CD4-positive, alpha-beta memory T cell (primary cell): ENCODE measurements around the gene HNRNPK. TPM values are rescaled to one million over a fixed set of nuclear protein-coding genes. Genes with fewer than 3 reads are reported as not detected.

Source experiments
- CTCF ChIA-PET: fragments of 350-600 bp; sonication (Branson Sonifier 250); formaldehyde crosslinking; loops from one replicate; lab custom pipeline; 2021; ENCODE audit warnings: inconsistent platforms; ENCODE audit not compliant: partially characterized antibody; lab: Charles Lee
- POLR2A ChIA-PET: fragments of 350-600 bp; sonication (Branson Sonifier 250); formaldehyde crosslinking; loops from one replicate; lab custom pipeline; 2021; ENCODE audit not compliant: partially characterized antibody; lab: Charles Lee
- DNase-seq, 5 donors: peaks; one replicate each; pipeline versions ENCODE4 v3.0.0 to v3.0.0-alpha.2; 2020 to 2022; ENCODE audit warnings: mixed read lengths in 1 of 5
- H3K27ac ChIP-seq: one replicate; pipeline ENCODE4 v1.7.0; 2013; ENCODE audit warnings: low read depth, low read length
- H3K27me3 ChIP-seq: 2 replicates; pipeline ENCODE4 v1.7.0; 2013; ENCODE audit warnings: mild to moderate bottlenecking, low read length, moderate library complexity; ENCODE audit not compliant: insufficient read depth
- H3K36me3 ChIP-seq: 2 replicates; pipeline ENCODE4 v1.7.0; 2013; ENCODE audit warnings: mild to moderate bottlenecking, low read length, moderate library complexity; ENCODE audit not compliant: insufficient read depth
- H3K4me1 ChIP-seq: 2 replicates; pipeline ENCODE4 v1.7.0; 2013; ENCODE audit warnings: mild to moderate bottlenecking, low read length, moderate library complexity; ENCODE audit not compliant: insufficient read depth
- H3K4me3 ChIP-seq, 2 donors: one replicate each; pipeline ENCODE4 v1.7.0; 2013; ENCODE audit warnings: low read length in 2 of 2, mild to moderate bottlenecking in 1 of 2
- H3K9me3 ChIP-seq, 2 donors: one replicate each; pipeline ENCODE4 v1.7.0; 2013; ENCODE audit warnings: low read length in 2 of 2, control low read depth in 1 of 2; ENCODE audit not compliant: control insufficient read depth in 1 of 2
- H3K27ac Mint-ChIP-seq, 7 donors: one replicate each; pipeline ENCODE4 v1.8.0; 2020 to 2021; ENCODE audit warnings: mixed read lengths in 7 of 7, mild to moderate bottlenecking in 6 of 7, inconsistent platforms in 3 of 7, moderate library complexity in 3 of 7
- H3K27me3 Mint-ChIP-seq, 2 donors: one replicate each; pipeline ENCODE4 v1.8.0; 2020 to 2021; ENCODE audit warnings: mixed read lengths in 2 of 2
- H3K36me3 Mint-ChIP-seq, 2 donors: one replicate each; pipeline ENCODE4 v1.8.0; 2020 to 2021; ENCODE audit warnings: mixed read lengths in 2 of 2, inconsistent platforms in 1 of 2, mild to moderate bottlenecking in 1 of 2
- H3K4me1 Mint-ChIP-seq, 4 donors: one replicate each; pipeline ENCODE4 v1.8.0; 2020 to 2021; ENCODE audit warnings: mixed read lengths in 4 of 4, mild to moderate bottlenecking in 1 of 4
- H3K4me3 Mint-ChIP-seq, 8 donors: one replicate each; pipeline ENCODE4 v1.8.0; 2020 to 2021; ENCODE audit warnings: mixed read lengths in 8 of 8, mild to moderate bottlenecking in 7 of 8, moderate library complexity in 6 of 8, inconsistent platforms in 3 of 8
- H3K9me3 Mint-ChIP-seq, 8 donors: one replicate each; pipeline ENCODE4 v1.8.0; 2020 to 2021; ENCODE audit warnings: mixed read lengths in 8 of 8, mild to moderate bottlenecking in 5 of 8, inconsistent platforms in 3 of 8, moderate library complexity in 1 of 8
- intact Hi-C: fragments of 100-400 bp; cut with micrococcal nuclease; formaldehyde crosslinking; loops from one replicate; pipeline ENCODE4 v1.15.1; 2023
- microRNA-seq: library from miRNA; unstranded; fragments of <30 nt; microRNA quantifications from one replicate; pipeline ENCODE4 v1.2.0, GENCODE V29; 2021; ENCODE audit warnings: borderline replicate concordance, borderline number of aligned reads, borderline microRNAs expressed, mixed read lengths
- polyA plus RNA-seq, 2 donors: library from polyadenylated mRNA; unstranded; fragments of 300-500 nt; fragmentation: Illumina TruSeq; gene quantifications; one replicate each; pipeline ENCODE4 v1.2.3, GENCODE V29; 2021
- total RNA-seq, 2 experiments: library from RNA; stranded (reverse); gene quantifications; one replicate each; pipeline ENCODE4 v1.2.3, GENCODE V29; 2021

Gene HNRNPK
- total and polyA plus RNA-seq, 4 experiments from 2014 or later: 539 to 1,109 (median 730) TPM

- no peak for DNase-seq
- Mint-ChIP-seq H3K27me3 (peaks cover 0 to 4% of the 10 kb centered on the region in 2 donors), H3K27ac (no peak overlapping the region), H3K9me3 (no peaks in the 10 kb centered on the region), H3K4me1 (peaks cover 4 to 12% (median 10%) of the 10 kb centered on the region in 4 donors), H3K4me3 (no peak overlapping the region), H3K36me3 (no peaks in the 10 kb centered on the region)
- Histone ChIP-seq H3K4me3 (no peak overlapping the region), H3K9me3 (no peaks in the 10 kb centered on the region), H3K4me1 (no peaks in the 10 kb centered on the region), H3K27me3 (no peaks in the 10 kb centered on the region), H3K36me3 (no peaks in the 10 kb centered on the region), H3K27ac (no peak overlapping the region)
- CTCF ChIA-PET: no interaction called here
- intact Hi-C loops: no loop called here
- POLR2A ChIA-PET: no interaction called here
Observed at GRCh38 chr9:83927591-83927990, 52.4 kb downstream of the HNRNPK start.

- Mint-ChIP-seq H3K27me3 (no peaks in the 10 kb centered on the region), H3K27ac (peak within 1 kb of the TSS; percentile 84 to 98 (median 97)), H3K4me3 (peak within 1 kb of the TSS; percentile 90 to 95 (median 92)), H3K9me3 (no peaks in the 10 kb centered on the region), H3K4me1 (peaks cover 8 to 18% (median 10%) of the 10 kb centered on the region in 4 donors), H3K36me3 (peaks cover 0 to 6% of the 10 kb centered on the region in 2 donors)
- ChIA-PET POLR2A (interaction anchor here (0.7 to 3.5 kb wide), 14 partner anchors 10 to 394 kb away, joined by 3 to 64 read pairs (median 4); partner anchors contain the start of genes HNRNPK, IDNK, RMI1 and UBQLN1), CTCF (interaction anchor here (0.7 to 5.1 kb wide), 19 partner anchors 10 to 586 kb away, joined by 3 to 27 read pairs (median 3); partner anchors contain the start of genes HNRNPK, IDNK, RMI1 and UBQLN1)
- Histone ChIP-seq H3K9me3 (no peaks in the 10 kb centered on the region), H3K36me3 (no peaks in the 10 kb centered on the region), H3K4me3 (peak within 1 kb of the TSS; percentile 20 to 67), H3K27ac (peak within 1 kb of the TSS; percentile 83), H3K27me3 (no peaks in the 10 kb centered on the region), H3K4me1 (peaks cover 11% of the 10 kb centered on the region)
- intact Hi-C loops: loop anchor here (1.0 to 5.0 kb wide), 8 partner anchors 36 to 1820 kb away; partner anchors contain the start of genes AGTPBP1, GKAP1, HNRNPK and IDNK
- DNase-seq: peak; percentile 93 to 95 (median 94)
Observed at GRCh38 chr9:83920927-83921707, 58.9 kb downstream of the HNRNPK start, which contains the start of gene KIF27. Gene KIF27, minus strand, starts transcription at chr9:83921432. Its CDS starts 5,841 bp downstream, at chr9:83915591.

GRCh38 chr9:83920469-83920926 is 59.5 kb downstream of the HNRNPK start:
- peak overlapping the region; percentile 87 to 93 (median 90) for H3K4me3 Mint-ChIP-seq
- intact Hi-C loops: loop anchor here (1.0 to 5.0 kb wide), 6 partner anchors 36 to 1820 kb away; partner anchors contain the start of genes AGTPBP1 and IDNK

GRCh38 chr9:83919111-83919510 is 60.9 kb downstream of the HNRNPK start:
- intact Hi-C loops: no loop called here
- Mint-ChIP-seq H3K9me3 (no peaks in the 10 kb centered on the region), H3K27me3 (no peaks in the 10 kb centered on the region), H3K36me3 (peaks cover 0 to 6% of the 10 kb centered on the region in 2 donors), H3K4me3 (peak overlapping the region in 3 of 8 donors; percentile 17 to 30 (median 25)), H3K4me1 (peaks cover 8 to 18% (median 10%) of the 10 kb centered on the region in 4 donors), H3K27ac (peak overlapping the region in 5 of 7 donors; percentile 6 to 80 (median 68))
- Histone ChIP-seq H3K9me3 (no peaks in the 10 kb centered on the region), H3K4me1 (peaks cover 11% of the 10 kb centered on the region), H3K27ac (no peak overlapping the region), H3K4me3 (no peak overlapping the region), H3K36me3 (no peaks in the 10 kb centered on the region), H3K27me3 (no peaks in the 10 kb centered on the region)
- POLR2A ChIA-PET: interaction anchor here (1.7 kb wide), 1 partner anchor 296 kb away, joined by 5 read pairs; the partner anchor contains the start of gene IDNK
- DNase-seq: no peak
- CTCF ChIA-PET: interaction anchor here (0.6 to 5.1 kb wide), 4 partner anchors 11 to 297 kb away, joined by 3 to 27 read pairs (median 3); partner anchors contain the start of gene IDNK

More at GRCh38 chr9:83920469-83920926, 59.5 kb downstream of the HNRNPK start:
- DNase-seq: peak in 2 of 5 donors; percentile 68 to 74
- H3K27ac ChIP-seq: peak overlapping the region; percentile 83
- no peaks in the 10 kb centered on the region for H3K36me3 ChIP-seq
- peaks cover 11% of the 10 kb centered on the region for H3K4me1 ChIP-seq
- peaks cover 0 to 6% of the 10 kb centered on the region in 2 donors for H3K36me3 Mint-ChIP-seq
- POLR2A ChIA-PET: interaction anchor here (0.6 to 3.5 kb wide), 13 partner anchors 11 to 395 kb away, joined by 3 to 64 read pairs (median 5); partner anchors contain the start of genes HNRNPK, IDNK, RMI1 and UBQLN1
- no peaks in the 10 kb centered on the region for H3K27me3 ChIP-seq
- CTCF ChIA-PET: interaction anchor here (0.7 to 5.1 kb wide), 12 partner anchors 9 to 586 kb away, joined by 3 to 27 read pairs (median 4); partner anchors contain the start of genes HNRNPK, IDNK and RMI1
- H3K9me3 Mint-ChIP-seq: no peaks in the 10 kb centered on the region
- peaks cover 8 to 18% (median 10%) of the 10 kb centered on the region in 4 donors for H3K4me1 Mint-ChIP-seq
- peak overlapping the region; percentile 84 to 98 (median 96) for H3K27ac Mint-ChIP-seq
- no peaks in the 10 kb centered on the region for H3K27me3 Mint-ChIP-seq
- H3K4me3 ChIP-seq: peak overlapping the region; percentile 20 to 67
- no peaks in the 10 kb centered on the region for H3K9me3 ChIP-seq

Small RNA genes within 50 kb of the gene (microRNA-seq; reads per million reads assigned to microRNA genes)
- 92.2 reads per million, percentile 67 among the genes with 10 or more reads in this experiment for gene MIR7-1

Other genes starting within 250 kb of the HNRNPK start
- 10 to 100 TPM; 12.2 to 13.1 TPM for gene GKAP1, start 162.4 kb downstream of the HNRNPK start, total RNA-seq
- 1 to 10 TPM; 3.3 to 5.8 TPM for gene GKAP1, start 162.4 kb downstream of the HNRNPK start, polyA plus RNA-seq
- 1 to 10 TPM; 4.7 to 5.2 TPM for gene KIF27, start 58.8 kb downstream of the HNRNPK start, total RNA-seq
- gene KIF27, start 58.8 kb downstream of the HNRNPK start, polyA plus RNA-seq: 1 to 10 TPM; 1.5 to 2.1 TPM
- gene RMI1, start 590 bp upstream of the HNRNPK start, total RNA-seq: 1 to 10 TPM; 6.7 to 7.3 TPM
- 1 to 10 TPM; 5.6 to 6.3 TPM for gene RMI1, start 590 bp upstream of the HNRNPK start, polyA plus RNA-seq